Lower leg skin (tissue), 3 donors: ENCODE data around the gene PI16.

Source experiments
- POLR2A ChIP-seq, 2 donors: fragments of 450-650 bp; IDR thresholded peaks; one replicate each; pipeline ENCODE4 v1.6.1; 2016 to 2017; ENCODE audit warnings: antibody characterized with exemption in 2 of 2, mild to moderate bottlenecking in 1 of 2, moderate library complexity in 1 of 2
- TF ChIP-seq, protein P1 (sequence below), 3 donors: fragments of 450-650 bp; IDR thresholded peaks; one replicate each; pipeline ENCODE4 v1.5.1; 2016; ENCODE audit warnings: antibody characterized with exemption in 3 of 3, mild to moderate bottlenecking in 3 of 3, moderate library complexity in 2 of 3

DNA sequence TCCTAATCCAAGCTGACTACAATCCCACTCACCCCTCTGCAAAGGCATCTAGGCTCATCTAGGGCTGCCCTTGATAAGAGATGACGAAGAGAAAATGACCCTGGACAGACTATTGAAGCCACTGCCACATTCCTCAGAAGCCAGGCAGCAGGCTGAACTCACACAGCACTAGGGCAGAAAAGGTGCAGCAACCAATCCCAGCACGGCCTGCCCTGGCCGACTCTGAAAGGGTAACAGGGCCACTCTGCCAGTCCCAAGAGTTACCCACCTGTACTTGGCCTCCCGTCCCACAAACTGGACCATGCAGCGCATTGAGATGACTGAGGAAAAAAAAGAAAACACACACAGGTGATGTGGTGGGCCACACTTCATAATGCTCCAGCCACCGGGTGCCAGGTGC lies 22.4 kb downstream of the PI16 start:
- TF ChIP-seq POLR2A (IDR thresholded peaks at IDR 0.05) = no peak
- TF ChIP-seq, protein P1, sequence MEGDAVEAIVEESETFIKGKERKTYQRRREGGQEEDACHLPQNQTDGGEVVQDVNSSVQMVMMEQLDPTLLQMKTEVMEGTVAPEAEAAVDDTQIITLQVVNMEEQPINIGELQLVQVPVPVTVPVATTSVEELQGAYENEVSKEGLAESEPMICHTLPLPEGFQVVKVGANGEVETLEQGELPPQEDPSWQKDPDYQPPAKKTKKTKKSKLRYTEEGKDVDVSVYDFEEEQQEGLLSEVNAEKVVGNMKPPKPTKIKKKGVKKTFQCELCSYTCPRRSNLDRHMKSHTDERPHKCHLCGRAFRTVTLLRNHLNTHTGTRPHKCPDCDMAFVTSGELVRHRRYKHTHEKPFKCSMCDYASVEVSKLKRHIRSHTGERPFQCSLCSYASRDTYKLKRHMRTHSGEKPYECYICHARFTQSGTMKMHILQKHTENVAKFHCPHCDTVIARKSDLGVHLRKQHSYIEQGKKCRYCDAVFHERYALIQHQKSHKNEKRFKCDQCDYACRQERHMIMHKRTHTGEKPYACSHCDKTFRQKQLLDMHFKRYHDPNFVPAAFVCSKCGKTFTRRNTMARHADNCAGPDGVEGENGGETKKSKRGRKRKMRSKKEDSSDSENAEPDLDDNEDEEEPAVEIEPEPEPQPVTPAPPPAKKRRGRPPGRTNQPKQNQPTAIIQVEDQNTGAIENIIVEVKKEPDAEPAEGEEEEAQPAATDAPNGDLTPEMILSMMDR (IDR thresholded peaks at IDR 0.05) = no peak
